AML-193 (cell line): ENCODE data around the gene MBD4.

Source experiments
- DNase-seq, 2 experiments: peaks; one replicate each; lab custom pipeline; 2025; lab: John Stamatoyannopoulos, UW

MBD4 gene

GRCh38 chr3:129463094-129463493, 23.3 kb upstream of the MBD4 start:
- DNase-seq = no peak

GRCh38 chr3:129462361-129462968, 22.7 kb upstream of the MBD4 start:
- DNase-seq = no peak

GRCh38 chr3:129461461-129462146, 21.9 kb upstream of the MBD4 start:
- DNase-seq = no peak

- no peak for DNase-seq
Measured at GRCh38 chr3:129461022-129461421, 21.3 kb upstream of the MBD4 start.

- no peak for DNase-seq
Measured at GRCh38 chr3:129460572-129460971, 20.8 kb upstream of the MBD4 start.

- no peak for DNase-seq
Measured at GRCh38 chr3:129460155-129460554, 20.4 kb upstream of the MBD4 start.

- DNase-seq = no peak
Measured at GRCh38 chr3:129453732-129454131, 14.0 kb upstream of the MBD4 start.

GRCh38 chr3:129449279-129450115, 9.7 kb upstream of the MBD4 start:
- DNase-seq = no peak

- no peak for DNase-seq
Measured at GRCh38 chr3:129448186-129448895, 8.6 kb upstream of the MBD4 start.

GRCh38 chr3:129446926-129447325, 7.2 kb upstream of the MBD4 start:
- no peak for DNase-seq

- no peak for DNase-seq
Measured at GRCh38 chr3:129445471-129445870, 5.7 kb upstream of the MBD4 start.

- no peak for DNase-seq
Measured at GRCh38 chr3:129442947-129443346, 3.2 kb upstream of the MBD4 start.

- no peak for DNase-seq
Measured at GRCh38 chr3:129442486-129442885, 2.7 kb upstream of the MBD4 start.

GRCh38 chr3:129441782-129442181, 2.0 kb upstream of the MBD4 start:
- DNase-seq = peak; percentile 21 to 38

GRCh38 chr3:129441215-129441614, 1.5 kb upstream of the MBD4 start:
- DNase-seq = peak; percentile 31 to 59

GRCh38 chr3:129440618-129441190, 956 bp upstream of the MBD4 start:
- no peak for DNase-seq

- DNase-seq = peak; percentile 70 to 77
Measured at GRCh38 chr3:129439226-129439816, 427 bp downstream of the MBD4 start.

GRCh38 chr3:129435367-129435766, 4.4 kb downstream of the MBD4 start:
- no peak for DNase-seq

- DNase-seq = no peak
Measured at GRCh38 chr3:129434140-129434539, 5.6 kb downstream of the MBD4 start.

- no peak for DNase-seq
Measured at GRCh38 chr3:129433565-129433964, 6.2 kb downstream of the MBD4 start.

GRCh38 chr3:129432671-129433070, 7.1 kb downstream of the MBD4 start:
- DNase-seq = no peak

GRCh38 chr3:129432036-129432435, 7.7 kb downstream of the MBD4 start:
- no peak for DNase-seq
